Activated T-cell treated with anti-CD3 and anti-CD28 coated beads for 48 hours (primary cell): ENCODE results near the gene SCRN1.
A peak's percentile ranks its signal among the peaks of the same experiment; 100 is the strongest.
"Not testable (repeated sequence)": the region's sequence is repeated elsewhere in the genome, so short reads cannot be mapped to it uniquely, and the experiment has no call there.

ENCODE experiments used
- DNase-seq: peaks from one replicate; pipeline ENCODE4 v3.0.0-alpha.2; 2020; ENCODE audit warnings: low read depth

Gene SCRN1

GRCh38 chr7:29926216-29926615 lies 63.4 kb downstream of the SCRN1 start:
- DNase-seq = no peak

- DNase-seq = peak; percentile 13
These were observed 64.9 kb downstream of the SCRN1 start for GRCh38 chr7:29924684-29925083.

- no peak for DNase-seq
These were observed 65.6 kb downstream of the SCRN1 start for GRCh38 chr7:29924006-29924405.

GRCh38 chr7:29922921-29923700 lies 66.5 kb downstream of the SCRN1 start:
- no peak for DNase-seq

- peak; percentile 15 for DNase-seq
These were observed 68.1 kb downstream of the SCRN1 start for GRCh38 chr7:29921404-29922010.

GRCh38 chr7:29920491-29920890 lies 69.1 kb downstream of the SCRN1 start:
- DNase-seq = no peak

GRCh38 chr7:29919790-29920189 lies 69.8 kb downstream of the SCRN1 start:
- no peak for DNase-seq

- no peak for DNase-seq
These were observed 70.8 kb downstream of the SCRN1 start for GRCh38 chr7:29918850-29919249.

- no peak for DNase-seq
These were observed 72.0 kb downstream of the SCRN1 start for GRCh38 chr7:29917641-29918040.

- DNase-seq = no peak
These were observed 74.0 kb downstream of the SCRN1 start for GRCh38 chr7:29915481-29916215.

GRCh38 chr7:29914180-29914579 lies 75.4 kb downstream of the SCRN1 start:
- DNase-seq = no peak

- no peak for DNase-seq
These were observed 83.2 kb downstream of the SCRN1 start for GRCh38 chr7:29906200-29907022.

- DNase-seq = no peak
These were observed 88.9 kb downstream of the SCRN1 start for GRCh38 chr7:29900745-29901144.

GRCh38 chr7:29898301-29898700 lies 91.3 kb downstream of the SCRN1 start:
- no peak for DNase-seq

- DNase-seq = no peak
These were observed 92.8 kb downstream of the SCRN1 start for GRCh38 chr7:29896685-29897411.

- no peak for DNase-seq
These were observed 94.0 kb downstream of the SCRN1 start for GRCh38 chr7:29895559-29895958.

- no peak for DNase-seq
These were observed 95.3 kb downstream of the SCRN1 start for GRCh38 chr7:29894256-29894655.

GRCh38 chr7:29893351-29893965 lies 96.1 kb downstream of the SCRN1 start:
- no peak for DNase-seq

- no peak for DNase-seq
These were observed 97.4 kb downstream of the SCRN1 start for GRCh38 chr7:29892231-29892630.

GRCh38 chr7:29891766-29892165 lies 97.8 kb downstream of the SCRN1 start:
- DNase-seq = no peak

- DNase-seq = not testable (repeated sequence)
These were observed 98.8 kb downstream of the SCRN1 start for GRCh38 chr7:29890786-29891185.
